ENCODE data around the gene MRPL58. TPM values are rescaled to one million over a fixed set of nuclear protein-coding genes. Genes with fewer than 3 reads are reported as not detected.
"Not testable (repeated sequence)": the region's sequence is repeated elsewhere in the genome, so short reads cannot be mapped to it uniquely, and the experiment has no call there.

The MRPL58 gene
- polyA plus RNA-seq, 6 donors from 2014 or later: 32.4 to 47.3 (median 39.6) TPM

- DNase-seq (no peak), ATAC-seq (ENCODE audit: low read depth in 2 of 2) (peak in 1 of 2 donors; percentile 13)
- peak overlapping the region in 4 of 6 donors; percentile 85 to 100 (median 98) for H3K27ac Mint-ChIP-seq
Observed at GRCh38 chr17:75032720-75033280, 20.3 kb downstream of the MRPL58 start.

GRCh38 chr17:75033346-75034235 is 21.1 kb downstream of the MRPL58 start:
- ATAC-seq (ENCODE audit: low read depth in 2 of 2) (peak; percentile 43 to 44), DNase-seq (peak; percentile 79)
- Mint-ChIP-seq H3K36me3 (peaks cover 0 to 3% of the 10 kb centered on the region in 2 donors), H3K27ac (peak overlapping the region; percentile 93 to 100 (median 98)), H3K4me1 (peaks cover 35 to 39% (median 36%) of the 10 kb centered on the region in 3 donors), H3K9me3 (peaks cover 0 to 9% (median 3%) of the 10 kb centered on the region in 7 donors), H3K4me3 (peak overlapping the region; percentile 90 to 99 (median 96)), H3K27me3 (peaks cover 0 to 5% (median 3%) of the 10 kb centered on the region in 3 donors)

More at GRCh38 chr17:75032720-75033280, 20.3 kb downstream of the MRPL58 start:
- H3K4me1 Mint-ChIP-seq: peaks cover 35 to 39% (median 36%) of the 10 kb centered on the region in 3 donors
- H3K9me3 Mint-ChIP-seq: peaks cover 0 to 9% (median 3%) of the 10 kb centered on the region in 7 donors
- H3K4me3 Mint-ChIP-seq: peak overlapping the region; percentile 90 to 99 (median 95)
- H3K36me3 Mint-ChIP-seq: no peaks in the 10 kb centered on the region
- H3K27me3 Mint-ChIP-seq: peaks cover 0 to 5% (median 3%) of the 10 kb centered on the region in 3 donors

- Mint-ChIP-seq H3K36me3 (peaks cover under 1 to 7% of the 10 kb centered on the region in 2 donors), H3K9me3 (peaks cover 0 to 9% (median 3%) of the 10 kb centered on the region in 7 donors), H3K27ac (peak overlapping the region; percentile 93 to 100 (median 98)), H3K4me1 (peaks cover 35 to 39% (median 36%) of the 10 kb centered on the region in 3 donors), H3K27me3 (peaks cover 0 to 5% (median 3%) of the 10 kb centered on the region in 3 donors), H3K4me3 (peak overlapping the region; percentile 90 to 99 (median 96))
- ATAC-seq (ENCODE audit: low read depth in 2 of 2) (peak; percentile 56 to 65), DNase-seq (peak; percentile 68)
Observed at GRCh38 chr17:75034236-75034908, 21.9 kb downstream of the MRPL58 start.

- no peak for ATAC-seq (ENCODE audit: low read depth in 2 of 2)
- H3K36me3 Mint-ChIP-seq: peaks cover 10 to 15% of the 10 kb centered on the region in 2 donors
- H3K4me1 Mint-ChIP-seq: peaks cover 35 to 39% (median 36%) of the 10 kb centered on the region in 3 donors
- no peak for DNase-seq
- peak overlapping the region in 3 of 6 donors; percentile 32 to 92 (median 56) for H3K27ac Mint-ChIP-seq
- H3K4me3 Mint-ChIP-seq: peak overlapping the region; percentile 32 to 95 (median 52)
- H3K9me3 Mint-ChIP-seq: peaks cover 0 to 1% (median 0%) of the 10 kb centered on the region in 7 donors
- peaks cover 0 to 5% (median 3%) of the 10 kb centered on the region in 3 donors for H3K27me3 Mint-ChIP-seq
Observed at GRCh38 chr17:75036643-75037268, 24.3 kb downstream of the MRPL58 start.

GRCh38 chr17:75039238-75039637 is 26.8 kb downstream of the MRPL58 start:
- Mint-ChIP-seq H3K27me3 (peaks cover 0 to 3% (median 3%) of the 10 kb centered on the region in 3 donors), H3K27ac (no peak overlapping the region), H3K36me3 (peaks cover 10 to 15% of the 10 kb centered on the region in 2 donors), H3K9me3 (no peaks in the 10 kb centered on the region), H3K4me3 (peak overlapping the region in 1 of 8 donors; percentile 20), H3K4me1 (peaks cover 11 to 18% (median 16%) of the 10 kb centered on the region in 3 donors)
- DNase-seq: no peak
- no peak for ATAC-seq (ENCODE audit: low read depth in 2 of 2)

- Mint-ChIP-seq H3K36me3 (peaks cover 10 to 15% of the 10 kb centered on the region in 2 donors), H3K4me3 (peak overlapping the region in 1 of 8 donors; percentile 35), H3K27me3 (no peaks in the 10 kb centered on the region), H3K9me3 (no peaks in the 10 kb centered on the region), H3K4me1 (peaks cover 6 to 17% (median 9%) of the 10 kb centered on the region in 3 donors), H3K27ac (peak overlapping the region in 2 of 6 donors; percentile 38 to 81)
- no peak for ATAC-seq (ENCODE audit: low read depth in 2 of 2)
- DNase-seq: no peak
Observed at GRCh38 chr17:75041656-75042280, 29.3 kb downstream of the MRPL58 start.

- Mint-ChIP-seq H3K4me1 (peaks cover 17 to 30% (median 22%) of the 10 kb centered on the region in 3 donors), H3K4me3 (peak overlapping the region in 2 of 8 donors; percentile 30 to 35), H3K36me3 (peaks cover 10% of the 10 kb centered on the region in 2 donors)
- H3K27ac Mint-ChIP-seq; H3K27me3 Mint-ChIP-seq; DNase-seq; H3K9me3 Mint-ChIP-seq; ATAC-seq (ENCODE audit: low read depth in 2 of 2): not testable (repeated sequence)
Observed at GRCh38 chr17:75043789-75044188, 31.3 kb downstream of the MRPL58 start.

- Mint-ChIP-seq H3K27ac (peak overlapping the region in 1 of 6 donors; percentile 54), H3K9me3 (no peaks in the 10 kb centered on the region), H3K4me3 (peak overlapping the region in 6 of 8 donors; percentile 55 to 99 (median 80)), H3K36me3 (peaks cover 4 to 6% of the 10 kb centered on the region in 2 donors), H3K4me1 (peaks cover 17 to 37% (median 22%) of the 10 kb centered on the region in 3 donors), H3K27me3 (no peaks in the 10 kb centered on the region)
- ATAC-seq (ENCODE audit: low read depth in 2 of 2) (no peak), DNase-seq (no peak)
Observed at GRCh38 chr17:75044716-75045115, 32.2 kb downstream of the MRPL58 start.

- H3K9me3 Mint-ChIP-seq; H3K36me3 Mint-ChIP-seq; H3K27me3 Mint-ChIP-seq; DNase-seq; ATAC-seq (ENCODE audit: low read depth in 2 of 2): not testable (repeated sequence)
- peaks cover 17 to 37% (median 22%) of the 10 kb centered on the region in 3 donors for H3K4me1 Mint-ChIP-seq
- H3K27ac Mint-ChIP-seq: peak overlapping the region in 5 of 6 donors; percentile 90 to 95 (median 94)
- H3K4me3 Mint-ChIP-seq: peak overlapping the region; percentile 94 to 99 (median 96)
Observed at GRCh38 chr17:75045946-75046406, 33.5 kb downstream of the MRPL58 start.

GRCh38 chr17:75046407-75047289 is 34.2 kb downstream of the MRPL58 start, which contains the start of the genes ATP5PD and KCTD2:
ATP5PD (minus strand) TSS chr17:75046969; CDS start chr17:75042650, 4,319 bp downstream.
KCTD2 (plus strand) TSS chr17:75047225; CDS start chr17:75047251, 26 bp downstream.
- Mint-ChIP-seq H3K9me3 (no peaks in the 10 kb centered on the region), H3K27me3 (no peaks in the 10 kb centered on the region), H3K4me1 (peaks cover 17 to 37% (median 22%) of the 10 kb centered on the region in 3 donors), H3K4me3 (peak within 1 kb of the TSS; percentile 94 to 99 (median 96)), H3K27ac (peak within 1 kb of the TSS; percentile 90 to 96 (median 93)), H3K36me3 (no peaks in the 10 kb centered on the region)
- peak; percentile 93 to 95 for ATAC-seq (ENCODE audit: low read depth in 2 of 2)
- DNase-seq: peak; percentile 95

Data from naive B cell (primary cell).